ENCODE results near the gene APAF1. TPM values are rescaled to one million over a fixed set of nuclear protein-coding genes. Genes with fewer than 3 reads are reported as not detected.

Gene APAF1
- total and polyA plus RNA-seq, 10 of the 15 experiments (the other 5 are each of a cell fraction or from before 2014, with no cell fraction given), result 4.2 to 19.1 (median 14.2) TPM

- TF ChIP-seq, protein P1, sequence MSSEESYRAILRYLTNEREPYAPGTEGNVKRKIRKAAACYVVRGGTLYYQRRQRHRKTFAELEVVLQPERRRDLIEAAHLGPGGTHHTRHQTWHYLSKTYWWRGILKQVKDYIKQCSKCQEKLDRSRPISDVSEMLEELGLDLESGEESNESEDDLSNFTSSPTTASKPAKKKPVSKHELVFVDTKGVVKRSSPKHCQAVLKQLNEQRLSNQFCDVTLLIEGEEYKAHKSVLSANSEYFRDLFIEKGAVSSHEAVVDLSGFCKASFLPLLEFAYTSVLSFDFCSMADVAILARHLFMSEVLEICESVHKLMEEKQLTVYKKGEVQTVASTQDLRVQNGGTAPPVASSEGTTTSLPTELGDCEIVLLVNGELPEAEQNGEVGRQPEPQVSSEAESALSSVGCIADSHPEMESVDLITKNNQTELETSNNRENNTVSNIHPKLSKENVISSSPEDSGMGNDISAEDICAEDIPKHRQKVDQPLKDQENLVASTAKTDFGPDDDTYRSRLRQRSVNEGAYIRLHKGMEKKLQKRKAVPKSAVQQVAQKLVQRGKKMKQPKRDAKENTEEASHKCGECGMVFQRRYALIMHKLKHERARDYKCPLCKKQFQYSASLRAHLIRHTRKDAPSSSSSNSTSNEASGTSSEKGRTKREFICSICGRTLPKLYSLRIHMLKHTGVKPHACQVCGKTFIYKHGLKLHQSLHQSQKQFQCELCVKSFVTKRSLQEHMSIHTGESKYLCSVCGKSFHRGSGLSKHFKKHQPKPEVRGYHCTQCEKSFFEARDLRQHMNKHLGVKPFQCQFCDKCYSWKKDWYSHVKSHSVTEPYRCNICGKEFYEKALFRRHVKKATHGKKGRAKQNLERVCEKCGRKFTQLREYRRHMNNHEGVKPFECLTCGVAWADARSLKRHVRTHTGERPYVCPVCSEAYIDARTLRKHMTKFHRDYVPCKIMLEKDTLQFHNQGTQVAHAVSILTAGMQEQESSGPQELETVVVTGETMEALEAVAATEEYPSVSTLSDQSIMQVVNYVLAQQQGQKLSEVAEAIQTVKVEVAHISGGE (CRISPR knock-in tag; IDR thresholded peaks at IDR 0.05), result no peak
- TF ChIP-seq ZNF217 (IDR thresholded peaks at IDR 0.05), result no peak
- no peak for TF ChIP-seq NBN (IDR thresholded peaks at IDR 0.05)
- TF ChIP-seq CBFB (IDR thresholded peaks at IDR 0.05; ENCODE audit: low read depth), result no peak
- TF ChIP-seq, protein P2, sequence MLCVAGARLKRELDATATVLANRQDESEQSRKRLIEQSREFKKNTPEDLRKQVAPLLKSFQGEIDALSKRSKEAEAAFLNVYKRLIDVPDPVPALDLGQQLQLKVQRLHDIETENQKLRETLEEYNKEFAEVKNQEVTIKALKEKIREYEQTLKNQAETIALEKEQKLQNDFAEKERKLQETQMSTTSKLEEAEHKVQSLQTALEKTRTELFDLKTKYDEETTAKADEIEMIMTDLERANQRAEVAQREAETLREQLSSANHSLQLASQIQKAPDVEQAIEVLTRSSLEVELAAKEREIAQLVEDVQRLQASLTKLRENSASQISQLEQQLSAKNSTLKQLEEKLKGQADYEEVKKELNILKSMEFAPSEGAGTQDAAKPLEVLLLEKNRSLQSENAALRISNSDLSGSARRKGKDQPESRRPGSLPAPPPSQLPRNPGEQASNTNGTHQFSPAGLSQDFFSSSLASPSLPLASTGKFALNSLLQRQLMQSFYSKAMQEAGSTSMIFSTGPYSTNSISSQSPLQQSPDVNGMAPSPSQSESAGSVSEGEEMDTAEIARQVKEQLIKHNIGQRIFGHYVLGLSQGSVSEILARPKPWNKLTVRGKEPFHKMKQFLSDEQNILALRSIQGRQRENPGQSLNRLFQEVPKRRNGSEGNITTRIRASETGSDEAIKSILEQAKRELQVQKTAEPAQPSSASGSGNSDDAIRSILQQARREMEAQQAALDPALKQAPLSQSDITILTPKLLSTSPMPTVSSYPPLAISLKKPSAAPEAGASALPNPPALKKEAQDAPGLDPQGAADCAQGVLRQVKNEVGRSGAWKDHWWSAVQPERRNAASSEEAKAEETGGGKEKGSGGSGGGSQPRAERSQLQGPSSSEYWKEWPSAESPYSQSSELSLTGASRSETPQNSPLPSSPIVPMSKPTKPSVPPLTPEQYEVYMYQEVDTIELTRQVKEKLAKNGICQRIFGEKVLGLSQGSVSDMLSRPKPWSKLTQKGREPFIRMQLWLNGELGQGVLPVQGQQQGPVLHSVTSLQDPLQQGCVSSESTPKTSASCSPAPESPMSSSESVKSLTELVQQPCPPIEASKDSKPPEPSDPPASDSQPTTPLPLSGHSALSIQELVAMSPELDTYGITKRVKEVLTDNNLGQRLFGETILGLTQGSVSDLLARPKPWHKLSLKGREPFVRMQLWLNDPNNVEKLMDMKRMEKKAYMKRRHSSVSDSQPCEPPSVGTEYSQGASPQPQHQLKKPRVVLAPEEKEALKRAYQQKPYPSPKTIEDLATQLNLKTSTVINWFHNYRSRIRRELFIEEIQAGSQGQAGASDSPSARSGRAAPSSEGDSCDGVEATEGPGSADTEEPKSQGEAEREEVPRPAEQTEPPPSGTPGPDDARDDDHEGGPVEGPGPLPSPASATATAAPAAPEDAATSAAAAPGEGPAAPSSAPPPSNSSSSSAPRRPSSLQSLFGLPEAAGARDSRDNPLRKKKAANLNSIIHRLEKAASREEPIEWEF (IDR thresholded peaks at IDR 0.05; ENCODE audit: insufficient replicate concordance, low read depth, low read length), result no peak
- no peak for TF ChIP-seq BHLHE40 (IDR thresholded peaks at IDR 0.05; ENCODE audit: borderline replicate concordance in 1 of 2, low read depth in 2 of 2, low read length in 1 of 2)
- TF ChIP-seq ZNF207 (IDR thresholded peaks at IDR 0.05; ENCODE audit: borderline replicate concordance), result no peak
- TF ChIP-seq WRNIP1 (IDR thresholded peaks at IDR 0.05; ENCODE audit: borderline replicate concordance, low read depth, low read length), result no peak
- TF ChIP-seq EP300 (IDR thresholded peaks at IDR 0.05; ENCODE audit: borderline replicate concordance in 1 of 2, control insufficient read depth in 1 of 2, low read depth in 2 of 2, low read length in 2 of 2), result no peak
- no peak for TF ChIP-seq JUNB (IDR thresholded peaks at IDR 0.05)
- TF ChIP-seq STAT3 (IDR thresholded peaks at IDR 0.05; ENCODE audit: low read depth, low read length), result no peak
- no peak for TF ChIP-seq STAT1 (conservative IDR thresholded peaks at IDR 0.05)
- TF ChIP-seq EZH2 (IDR thresholded peaks at IDR 0.05; ENCODE audit: borderline replicate concordance, control insufficient read depth, low read depth, low read length), result no peak
- no peak for TF ChIP-seq MTA2 (IDR thresholded peaks at IDR 0.05; ENCODE audit: low read depth)
- no peak for TF ChIP-seq BRCA1 (IDR thresholded peaks at IDR 0.05; ENCODE audit: low read depth, low read length)
- no peak for TF ChIP-seq KDM1A (IDR thresholded peaks at IDR 0.05; ENCODE audit: borderline replicate concordance)
- no peaks in the 10 kb centered on the region for H3K79me2 ChIP-seq (ENCODE audit: control insufficient read depth, insufficient read depth, low read length)
- DNase-seq (ENCODE audit: low read depth, low spot score) (no peak), ATAC-seq (no peak), FAIRE-seq (no peak)
- in situ Hi-C loops (cut with MboI), result no loop called here
- ChIA-PET CTCF (interaction anchor here (1.0 to 3.2 kb wide), 4 partner anchors 10 to 247 kb away, joined by 3 to 16 read pairs (median 6); no protein-coding TSS in a partner anchor), SMC1A (ENCODE audit: uncharacterized antibody, unreplicated experiment) (interaction anchor here (4.3 to 4.8 kb wide), 2 partner anchors 10 to 29 kb away, joined by 27 to 29 read pairs; no protein-coding TSS in a partner anchor), POLR2A (interaction anchor here (0.6 to 1.2 kb wide), 2 partner anchors 31 to 547 kb away, joined by 3 read pairs; no protein-coding TSS in a partner anchor), RAD21 (ENCODE audit: unreplicated experiment) (interaction anchor here (1.4 kb wide), 1 partner anchor 40 kb away, joined by 4 read pairs; no protein-coding TSS in a partner anchor)
- no peak overlapping the region for H3K27ac ChIP-seq (ENCODE audit: control insufficient read depth, insufficient read depth)
- peaks cover 0 to 1% of the 10 kb centered on the region in 2 experiments; a peak in 1 of 4 replicates for H3K27me3 ChIP-seq (replicated peaks in 1 of 2; ENCODE audit: control insufficient read depth in 2 of 2, insufficient read depth in 2 of 2, low read length in 1 of 2)
- no TSS peak for BruUV-seq (replicated peaks)
- H3K9ac ChIP-seq (ENCODE audit: control insufficient read depth, insufficient read depth, low read length), result no peak overlapping the region
- no peaks in the 10 kb centered on the region for H3K9me3 ChIP-seq (replicated peaks; ENCODE audit: control insufficient read depth, insufficient read depth, low read length)
- no peak overlapping the region for H3K4me2 ChIP-seq (ENCODE audit: control insufficient read depth, insufficient read depth)
- H3K4me1 ChIP-seq (ENCODE audit: control insufficient read depth, insufficient read depth, low read length), result peaks cover 5% of the 10 kb centered on the region
- WGBS (ENCODE audit: insufficient coverage, insufficient replicate concordance, low lambda C conversion rate, missing lambda C conversion rate), result 63% methylated on average over 4 of the region's 4 CpGs
- H3K4me3 ChIP-seq, result no peak overlapping the region
- no peaks in the 10 kb centered on the region for H3K36me3 ChIP-seq (ENCODE audit: control insufficient read depth in 2 of 2, insufficient read depth in 2 of 2, low read length in 1 of 2)
- intact Hi-C loops (cut with micrococcal nuclease; ENCODE audit: unreplicated experiment), result no loop called here
- no peaks in the 10 kb centered on the region for H4K20me1 ChIP-seq (ENCODE audit: control insufficient read depth, insufficient read depth)
- H2AFZ ChIP-seq (ENCODE audit: control insufficient read depth, low read depth, low read length), result no peak overlapping the region
Observed at GRCh38 chr12:98751580-98752115, 106.6 kb downstream of the APAF1 start.
